Activated CD4-positive, alpha-beta T cell treated with anti-CD3 and anti-CD28 coated beads, Interleukin-2, amount 10 ng/mL, durations not matched to agents 7 days and 5 days (primary cell): Measurements from ENCODE around the gene RAMP3. TPM values are rescaled to one million over a fixed set of nuclear protein-coding genes. Genes with fewer than 3 reads are reported as not detected.
A peak's percentile ranks its signal among the peaks of the same experiment; 100 is the strongest.

Experiments
- CTCF ChIA-PET: fragments of 350-600 bp; sonication (Branson Sonifier 250); formaldehyde crosslinking; loops from one replicate; lab custom pipeline; 2021; ENCODE audit warnings: antibody characterized with exemption; lab: Charles Lee
- POLR2A ChIA-PET: fragments of 350-600 bp; sonication (Branson Sonifier 250); formaldehyde crosslinking; loops from one replicate; lab custom pipeline; 2021; ENCODE audit warnings: antibody characterized with exemption; lab: Charles Lee
- DNase-seq: peaks from one replicate; pipeline ENCODE4 v3.0.0-alpha.2; 2020
- H3K27ac Mint-ChIP-seq: one replicate; pipeline ENCODE4 v1.8.0; 2021; ENCODE audit warnings: mild to moderate bottlenecking, moderate library complexity, mixed read lengths
- H3K27me3 Mint-ChIP-seq: one replicate; pipeline ENCODE4 v1.8.0; 2021; ENCODE audit warnings: mixed read lengths
- H3K36me3 Mint-ChIP-seq: one replicate; pipeline ENCODE4 v1.8.0; 2021; ENCODE audit warnings: low read depth, mixed read lengths
- H3K4me1 Mint-ChIP-seq: one replicate; pipeline ENCODE4 v1.8.0; 2021; ENCODE audit warnings: mixed read lengths
- H3K4me3 Mint-ChIP-seq: one replicate; pipeline ENCODE4 v1.8.0; 2021; ENCODE audit warnings: mild to moderate bottlenecking, moderate library complexity, mixed read lengths
- H3K9me3 Mint-ChIP-seq: one replicate; pipeline ENCODE4 v1.8.0; 2021; ENCODE audit warnings: mixed read lengths
- total RNA-seq, 2 experiments: library from RNA; stranded (reverse); gene quantifications; one replicate each; pipeline ENCODE4 v1.2.3, GENCODE V29; 2021

RAMP3 gene
- total RNA-seq, 2 experiments from 2014 or later, result not detected

- Mint-ChIP-seq H3K27ac (peak overlapping the region; percentile 93), H3K36me3 (no peaks in the 10 kb centered on the region), H3K4me1 (peaks cover 22% of the 10 kb centered on the region), H3K27me3 (no peaks in the 10 kb centered on the region), H3K9me3 (no peaks in the 10 kb centered on the region), H3K4me3 (peak overlapping the region; percentile 1)
- ChIA-PET CTCF (interaction anchor here (0.6 to 3.0 kb wide), 6 partner anchors 10 to 277 kb away, joined by 3 to 15 read pairs (median 4); partner anchors contain the start of gene TBRG4), POLR2A (no interaction called here)
- no peak for DNase-seq
These were observed 34.4 kb upstream of the RAMP3 start for GRCh38 chr7:45122975-45123860.

- Mint-ChIP-seq H3K27me3 (no peaks in the 10 kb centered on the region), H3K9me3 (no peaks in the 10 kb centered on the region), H3K4me3 (no peak overlapping the region), H3K36me3 (no peaks in the 10 kb centered on the region), H3K4me1 (peaks cover 17% of the 10 kb centered on the region), H3K27ac (peak overlapping the region; percentile 93)
- ChIA-PET POLR2A (no interaction called here), CTCF (interaction anchor here (0.8 to 3.0 kb wide), 4 partner anchors 9 to 278 kb away, joined by 3 to 15 read pairs (median 4); no protein-coding TSS in a partner anchor)
- DNase-seq, result no peak
These were observed 33.5 kb upstream of the RAMP3 start for GRCh38 chr7:45123913-45124710.

- Mint-ChIP-seq H3K4me3 (no peak overlapping the region), H3K9me3 (no peaks in the 10 kb centered on the region), H3K36me3 (no peaks in the 10 kb centered on the region), H3K27me3 (no peaks in the 10 kb centered on the region), H3K4me1 (peaks cover 17% of the 10 kb centered on the region), H3K27ac (peak overlapping the region; percentile 58)
- DNase-seq, result no peak
- CTCF ChIA-PET, result interaction anchor here (0.7 kb wide), 1 partner anchor 11 kb away, joined by 3 read pairs; no protein-coding TSS in a partner anchor
- POLR2A ChIA-PET, result no interaction called here
These were observed 32.2 kb upstream of the RAMP3 start for GRCh38 chr7:45125193-45125904.

GRCh38 chr7:45126201-45126600 is 31.4 kb upstream of the RAMP3 start:
- Mint-ChIP-seq H3K4me1 (peaks cover 17% of the 10 kb centered on the region), H3K27me3 (no peaks in the 10 kb centered on the region), H3K9me3 (no peaks in the 10 kb centered on the region), H3K4me3 (no peak overlapping the region), H3K27ac (peak overlapping the region; percentile 9), H3K36me3 (no peaks in the 10 kb centered on the region)
- CTCF ChIA-PET, result no interaction called here
- POLR2A ChIA-PET, result no interaction called here
- DNase-seq, result no peak

- Mint-ChIP-seq H3K4me1 (peaks cover 17% of the 10 kb centered on the region), H3K27me3 (no peaks in the 10 kb centered on the region), H3K36me3 (no peaks in the 10 kb centered on the region), H3K4me3 (no peak overlapping the region), H3K9me3 (no peaks in the 10 kb centered on the region), H3K27ac (no peak overlapping the region)
- ChIA-PET POLR2A (no interaction called here), CTCF (no interaction called here)
- no peak for DNase-seq
These were observed 30.7 kb upstream of the RAMP3 start for GRCh38 chr7:45126920-45127319.

GRCh38 chr7:45129181-45129800 is 28.3 kb upstream of the RAMP3 start:
- Mint-ChIP-seq H3K27ac (no peak overlapping the region), H3K27me3 (no peaks in the 10 kb centered on the region), H3K4me1 (peaks cover 1% of the 10 kb centered on the region), H3K9me3 (no peaks in the 10 kb centered on the region), H3K4me3 (no peak overlapping the region), H3K36me3 (no peaks in the 10 kb centered on the region)
- ChIA-PET CTCF (interaction anchor here (1.5 kb wide), 1 partner anchor 156 kb away, joined by 3 read pairs; no protein-coding TSS in a partner anchor), POLR2A (no interaction called here)
- no peak for DNase-seq

GRCh38 chr7:45129906-45130305 is 27.7 kb upstream of the RAMP3 start:
- no peak for DNase-seq
- H3K27ac Mint-ChIP-seq, result peak overlapping the region; percentile 52
- no peak overlapping the region for H3K4me3 Mint-ChIP-seq
- H3K9me3 Mint-ChIP-seq, result no peaks in the 10 kb centered on the region
- ChIA-PET CTCF (interaction anchor here (1.5 kb wide), 1 partner anchor 156 kb away, joined by 3 read pairs; no protein-coding TSS in a partner anchor), POLR2A (no interaction called here)
- no peaks in the 10 kb centered on the region for H3K4me1 Mint-ChIP-seq
- no peaks in the 10 kb centered on the region for H3K27me3 Mint-ChIP-seq
- no peaks in the 10 kb centered on the region for H3K36me3 Mint-ChIP-seq

GRCh38 chr7:45130910-45131309 is 26.7 kb upstream of the RAMP3 start:
- Mint-ChIP-seq H3K27ac (no peak overlapping the region), H3K4me3 (no peak overlapping the region), H3K9me3 (no peaks in the 10 kb centered on the region), H3K36me3 (no peaks in the 10 kb centered on the region), H3K4me1 (peaks cover 4% of the 10 kb centered on the region), H3K27me3 (no peaks in the 10 kb centered on the region)
- DNase-seq, result no peak
- ChIA-PET POLR2A (no interaction called here), CTCF (interaction anchor here (1.1 to 1.5 kb wide), 2 partner anchors 26 to 157 kb away, joined by 3 to 4 read pairs; no protein-coding TSS in a partner anchor)

- Mint-ChIP-seq H3K4me3 (no peak overlapping the region), H3K9me3 (no peaks in the 10 kb centered on the region), H3K36me3 (no peaks in the 10 kb centered on the region), H3K4me1 (peaks cover 12% of the 10 kb centered on the region), H3K27ac (peak overlapping the region; percentile 19), H3K27me3 (no peaks in the 10 kb centered on the region)
- ChIA-PET POLR2A (no interaction called here), CTCF (interaction anchor here (0.8 kb wide), 1 partner anchor 158 kb away, joined by 3 read pairs; no protein-coding TSS in a partner anchor)
- no peak for DNase-seq
These were observed 25.7 kb upstream of the RAMP3 start for GRCh38 chr7:45131891-45132290.

GRCh38 chr7:45132708-45133320 is 24.8 kb upstream of the RAMP3 start:
- CTCF ChIA-PET, result interaction anchor here (0.7 to 1.8 kb wide), 3 partner anchors 9 to 153 kb away, joined by 3 to 5 read pairs (median 3); no protein-coding TSS in a partner anchor
- Mint-ChIP-seq H3K36me3 (no peaks in the 10 kb centered on the region), H3K9me3 (no peaks in the 10 kb centered on the region), H3K4me3 (no peak overlapping the region), H3K27me3 (no peaks in the 10 kb centered on the region), H3K27ac (no peak overlapping the region), H3K4me1 (peaks cover 18% of the 10 kb centered on the region)
- POLR2A ChIA-PET, result no interaction called here
- no peak for DNase-seq

GRCh38 chr7:45133352-45133751 is 24.2 kb upstream of the RAMP3 start:
- no peak for DNase-seq
- ChIA-PET CTCF (interaction anchor here (0.7 to 5.4 kb wide), 4 partner anchors 10 to 160 kb away, joined by 3 to 44 read pairs (median 4); no protein-coding TSS in a partner anchor), POLR2A (no interaction called here)
- peak overlapping the region; percentile 22 for H3K27ac Mint-ChIP-seq
- H3K9me3 Mint-ChIP-seq, result no peaks in the 10 kb centered on the region
- no peak overlapping the region for H3K4me3 Mint-ChIP-seq
- H3K4me1 Mint-ChIP-seq, result peaks cover 20% of the 10 kb centered on the region
- H3K36me3 Mint-ChIP-seq, result no peaks in the 10 kb centered on the region
- no peaks in the 10 kb centered on the region for H3K27me3 Mint-ChIP-seq
